Uterus (tissue), 2 donors: Measurements from ENCODE around the gene PTPRN2.

ENCODE experiments used
- POLR2A ChIP-seq, 2 donors: fragments of 450-650 bp; IDR thresholded peaks; one replicate each; pipeline ENCODE4 v1.6.1; 2016; ENCODE audit warnings: antibody characterized with exemption in 2 of 2, mild to moderate bottlenecking in 1 of 2, moderate library complexity in 1 of 2
- TF ChIP-seq, protein P1 (sequence below), 4 experiments: fragments of 200-600 bp in 2 of 4; fragments of 450-650 bp in 2 of 4; sonication (generic) in 2 of 4; IDR thresholded peaks; one replicate each; pipeline ENCODE4 v1.5.1; 2016 to 2019; ENCODE audit warnings: antibody characterized with exemption in 4 of 4, mild to moderate bottlenecking in 2 of 4, moderate library complexity in 1 of 4

DNA sequence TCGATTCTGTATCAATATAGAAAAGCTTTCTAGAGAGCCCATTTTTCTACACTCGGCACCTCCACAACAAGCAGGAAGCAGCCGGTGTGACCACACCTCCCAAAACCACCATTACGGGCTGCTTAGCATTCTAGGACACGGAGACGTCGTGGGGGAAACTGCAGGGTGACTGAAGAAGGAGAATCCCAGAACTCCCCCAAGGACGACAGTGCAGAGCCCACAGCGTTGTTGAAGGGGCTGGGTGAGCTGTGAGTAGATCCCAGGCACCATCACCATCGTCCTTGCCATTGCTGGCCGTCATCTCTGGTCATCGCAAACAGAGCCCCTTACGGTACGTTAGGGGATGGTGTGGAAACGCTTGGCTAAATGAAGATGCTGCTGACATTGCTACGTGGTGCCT, 351.8 kb downstream of the PTPRN2 start:
- TF ChIP-seq, protein P1, sequence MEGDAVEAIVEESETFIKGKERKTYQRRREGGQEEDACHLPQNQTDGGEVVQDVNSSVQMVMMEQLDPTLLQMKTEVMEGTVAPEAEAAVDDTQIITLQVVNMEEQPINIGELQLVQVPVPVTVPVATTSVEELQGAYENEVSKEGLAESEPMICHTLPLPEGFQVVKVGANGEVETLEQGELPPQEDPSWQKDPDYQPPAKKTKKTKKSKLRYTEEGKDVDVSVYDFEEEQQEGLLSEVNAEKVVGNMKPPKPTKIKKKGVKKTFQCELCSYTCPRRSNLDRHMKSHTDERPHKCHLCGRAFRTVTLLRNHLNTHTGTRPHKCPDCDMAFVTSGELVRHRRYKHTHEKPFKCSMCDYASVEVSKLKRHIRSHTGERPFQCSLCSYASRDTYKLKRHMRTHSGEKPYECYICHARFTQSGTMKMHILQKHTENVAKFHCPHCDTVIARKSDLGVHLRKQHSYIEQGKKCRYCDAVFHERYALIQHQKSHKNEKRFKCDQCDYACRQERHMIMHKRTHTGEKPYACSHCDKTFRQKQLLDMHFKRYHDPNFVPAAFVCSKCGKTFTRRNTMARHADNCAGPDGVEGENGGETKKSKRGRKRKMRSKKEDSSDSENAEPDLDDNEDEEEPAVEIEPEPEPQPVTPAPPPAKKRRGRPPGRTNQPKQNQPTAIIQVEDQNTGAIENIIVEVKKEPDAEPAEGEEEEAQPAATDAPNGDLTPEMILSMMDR (IDR thresholded peaks at IDR 0.05), result no peak
- no peak for TF ChIP-seq POLR2A (IDR thresholded peaks at IDR 0.05)
